ENCODE results near the gene SPAG7.

The SPAG7 gene

GRCh38 chr17:4948931-4949320 is 18.7 kb downstream of the SPAG7 start:
- no peak for TF ChIP-seq TAF1 (IDR thresholded peaks at IDR 0.05; ENCODE audit: borderline replicate concordance, low read depth, low read length)
- TF ChIP-seq POLR2A (IDR thresholded peaks at IDR 0.05; ENCODE audit: low read depth, low read length), result no peak; the same call in 1 of the 2 replicates
- TF ChIP-seq POLR2AphosphoS5 (IDR thresholded peaks at IDR 0.05; ENCODE audit: low read depth, low read length), result no peak; the same call in 1 of the 2 replicates
- FAIRE-seq (no peak), DNase-seq (ENCODE audit: insufficient read length) (peak; percentile 88)

GRCh38 chr17:4948166-4948930 is 19.3 kb downstream of the SPAG7 start, which contains the start of gene PFN1:
Gene PFN1 (minus strand): TSS chr17:4948530. CDS start chr17:4948394, 136 bp downstream.
- peak; percentile 94 for TF ChIP-seq POLR2A (IDR thresholded peaks at IDR 0.05; ENCODE audit: low read depth, low read length)
- peak; percentile 79; the same call in 1 of the 2 replicates for TF ChIP-seq TAF1 (IDR thresholded peaks at IDR 0.05; ENCODE audit: borderline replicate concordance, low read depth, low read length)
- TF ChIP-seq POLR2AphosphoS5 (IDR thresholded peaks at IDR 0.05; ENCODE audit: low read depth, low read length), result peak; percentile 92
- FAIRE-seq (peak; percentile 94), DNase-seq (ENCODE audit: insufficient read length) (no peak)

GRCh38 chr17:4947411-4948165 is 20.0 kb downstream of the SPAG7 start:
- DNase-seq (ENCODE audit: insufficient read length) (no peak), FAIRE-seq (peak; percentile 96)
- peak; percentile 24; the same call in 1 of the 2 replicates for TF ChIP-seq POLR2A (IDR thresholded peaks at IDR 0.05; ENCODE audit: low read depth, low read length)
- TF ChIP-seq TAF1 (IDR thresholded peaks at IDR 0.05; ENCODE audit: borderline replicate concordance, low read depth, low read length), result peak; percentile 68; the same call in 1 of the 2 replicates
- TF ChIP-seq POLR2AphosphoS5 (IDR thresholded peaks at IDR 0.05; ENCODE audit: low read depth, low read length), result peak; percentile 44; the same call in 1 of the 2 replicates

- no peak for FAIRE-seq
- no peak for DNase-seq (ENCODE audit: insufficient read length)
- TF ChIP-seq POLR2AphosphoS5 (IDR thresholded peaks at IDR 0.05; ENCODE audit: low read depth, low read length) (no peak), TAF1 (IDR thresholded peaks at IDR 0.05; ENCODE audit: borderline replicate concordance, low read depth, low read length) (no peak), POLR2A (IDR thresholded peaks at IDR 0.05; ENCODE audit: low read depth, low read length) (peak; percentile 3; the same call in 1 of the 2 replicates)
Measured at GRCh38 chr17:4947010-4947410, 20.6 kb downstream of the SPAG7 start.

GRCh38 chr17:4946312-4946976 is 21.2 kb downstream of the SPAG7 start:
- FAIRE-seq, result peak; percentile 89
- TF ChIP-seq POLR2AphosphoS5 (IDR thresholded peaks at IDR 0.05; ENCODE audit: low read depth, low read length), result peak; percentile 80; the same call in 1 of the 2 replicates
- TF ChIP-seq TAF1 (IDR thresholded peaks at IDR 0.05; ENCODE audit: borderline replicate concordance, low read depth, low read length), result peak; percentile 37; the same call in 1 of the 2 replicates
- TF ChIP-seq POLR2A (IDR thresholded peaks at IDR 0.05; ENCODE audit: low read depth, low read length), result peak; percentile 71

GRCh38 chr17:4945944-4946280 is 21.7 kb downstream of the SPAG7 start:
- FAIRE-seq, result no peak
- no peak for DNase-seq (ENCODE audit: insufficient read length)

More at GRCh38 chr17:4946312-4946976, 21.2 kb downstream of the SPAG7 start:
- no peak for DNase-seq (ENCODE audit: insufficient read length)

GRCh38 chr17:4945176-4945943 is 22.3 kb downstream of the SPAG7 start:
- no peak for DNase-seq (ENCODE audit: insufficient read length)
- FAIRE-seq, result peak; percentile 98
- TF ChIP-seq TAF1 (IDR thresholded peaks at IDR 0.05; ENCODE audit: borderline replicate concordance, low read depth, low read length), result peak; percentile 56
- peak; percentile 88 for TF ChIP-seq POLR2A (IDR thresholded peaks at IDR 0.05; ENCODE audit: low read depth, low read length)
- peak; percentile 80 for TF ChIP-seq POLR2AphosphoS5 (IDR thresholded peaks at IDR 0.05; ENCODE audit: low read depth, low read length)

More at GRCh38 chr17:4945944-4946280, 21.7 kb downstream of the SPAG7 start:
- TF ChIP-seq POLR2A (IDR thresholded peaks at IDR 0.05; ENCODE audit: low read depth, low read length), result no peak
- no peak; the same call in 1 of the 2 replicates for TF ChIP-seq POLR2AphosphoS5 (IDR thresholded peaks at IDR 0.05; ENCODE audit: low read depth, low read length)
- TF ChIP-seq TAF1 (IDR thresholded peaks at IDR 0.05; ENCODE audit: borderline replicate concordance, low read depth, low read length), result no peak

- FAIRE-seq, result no peak
- DNase-seq (ENCODE audit: insufficient read length), result no peak
- TF ChIP-seq POLR2AphosphoS5 (IDR thresholded peaks at IDR 0.05; ENCODE audit: low read depth, low read length) (peak; percentile 91), POLR2A (IDR thresholded peaks at IDR 0.05; ENCODE audit: low read depth, low read length) (no peak; the same call in 1 of the 2 replicates)
Measured at GRCh38 chr17:4944554-4945175, 23.0 kb downstream of the SPAG7 start.

GRCh38 chr17:4944163-4944553 is 23.5 kb downstream of the SPAG7 start:
- FAIRE-seq (no peak), DNase-seq (ENCODE audit: insufficient read length) (no peak)
- TF ChIP-seq POLR2AphosphoS5 (IDR thresholded peaks at IDR 0.05; ENCODE audit: low read depth, low read length), result no peak
- no peak; the same call in 1 of the 2 replicates for TF ChIP-seq POLR2A (IDR thresholded peaks at IDR 0.05; ENCODE audit: low read depth, low read length)
- TF ChIP-seq TAF1 (IDR thresholded peaks at IDR 0.05; ENCODE audit: borderline replicate concordance, low read depth, low read length), result 0 out of 2 replicates have a peak, but pooled peaks have one; percentile 12

Measured in GM12892 (cell line).